Pancreas (tissue), 10 donors: ENCODE results near the gene SDK1. TPM values are rescaled to one million over a fixed set of nuclear protein-coding genes. Genes with fewer than 3 reads are reported as not detected.

Experiments used
- ATAC-seq, 4 donors: fragments of 200-7000 bp; cut with Tn5 transposase; one replicate each; pipeline versions ENCODE4 v1.8.0 to v1.9.1; 2020; ENCODE audit warnings: mild to moderate bottlenecking in 4 of 4, moderate library complexity in 4 of 4
- DNase-seq, 6 donors: peaks; one replicate each; pipeline ENCODE4 v3.0.0-alpha.2; 2020
- FAIRE-seq: peaks from 2 replicates; lab custom pipeline; 2012; peaks lifted over from hg19 to GRCh38; lab: Jason Lieb, UNC
- H3K27ac ChIP-seq, 4 donors: fragments of 200-600 bp; sonication (generic); 1 replicate in 3 of 4; 2 replicates in 1 of 4; pipeline versions ENCODE4 v1.5.0 to v1.8.0; 2020
- H3K27me3 ChIP-seq, 4 donors: fragments of 200-600 bp; one replicate each; pipeline ENCODE4 v1.8.0; 2021
- H3K36me3 ChIP-seq, 3 donors: fragments of 200-600 bp; sonication (generic) in 1 of 3; one replicate each; pipeline versions ENCODE4 v1.5.0 to v1.8.0; 2020 to 2021
- H3K4me1 ChIP-seq, 3 donors: fragments of 200-600 bp; one replicate each; pipeline ENCODE4 v1.8.0; 2021
- H3K4me3 ChIP-seq, 4 donors: fragments of 200-600 bp; sonication (generic) in 2 of 4; one replicate each; pipeline versions ENCODE4 v1.5.0 to v1.8.0; 2020 to 2021
- H3K9me3 ChIP-seq, 4 donors: fragments of 200-600 bp; one replicate each; pipeline ENCODE4 v1.8.0; 2021
- WGBS, 2 donors: extraction: QIAGEN DNeasy Blood & Tissue Kit; methylation state at CpG; one replicate each; pipeline ENCODE4 v1.1.7; 2013; 5-methylcytosine and 5-hydroxymethylcytosine counted together
- intact Hi-C, 3 donors: fragments of 100-400 bp; cut with DNase I; formaldehyde crosslinking; loops; one replicate each; pipeline versions ENCODE4 v1.11.1 to v1.14.2; 2022
- polyA plus RNA-seq, 2 donors: library from polyadenylated mRNA; stranded (reverse); fragments of 200-250 nt; gene quantifications; one replicate each; pipeline ENCODE4 v1.2.3, GENCODE V29; 2013
- total RNA-seq, 6 donors: library from RNA; stranded (reverse); fragmentation: NEBNext Ultra II Directional in 4 of 6; extraction: Animal tissue kit (Norgen Biotek cat#: 25700) in 4 of 6; gene quantifications; one replicate each; pipeline versions ENCODE4 v1.2.1 to v1.2.4, GENCODE V29; 2021 to 2023
- TF ChIP-seq, protein P1 (sequence below), 4 donors: fragments of 200-600 bp; sonication (generic) in 3 of 4; IDR thresholded peaks; one replicate each; pipeline versions ENCODE4 v1.5.0 to v1.8.0; 2021; ENCODE audit warnings: antibody characterized with exemption in 4 of 4
- donor health status: healthy with polysubstance abuse.
- donor health status: DM: no; HTN: no; CAD: no; lungs with moderate emphysema.
- donor health status: DM: no; HTN: no; CAD: no.
- donor health status: control.
- donor health status: control.
- donor health status: Bipolar disorder and iron deficiency.
- donor health status: DM: yes; HTN: yes; CAD: no.
- donor health status: DM: no; HTN: no; CAD: no.
- donor health status: DM: no; HTN: no; CAD: no.
- donor health status: DM: yes; HTN: yes; CAD: no.

SDK1 gene
- total and polyA plus RNA-seq, 8 donors = 10.8 to 30.8 (median 19.8) TPM

- ATAC-seq (no peak), DNase-seq (no peak), FAIRE-seq (no peak)
- Histone ChIP-seq H3K27ac (no peak overlapping the region), H3K4me1 (no peaks in the 10 kb centered on the region), H3K27me3 (no peaks in the 10 kb centered on the region), H3K36me3 (no peaks in the 10 kb centered on the region), H3K4me3 (no peak overlapping the region), H3K9me3 (no peaks in the 10 kb centered on the region)
- TF ChIP-seq, protein P1, sequence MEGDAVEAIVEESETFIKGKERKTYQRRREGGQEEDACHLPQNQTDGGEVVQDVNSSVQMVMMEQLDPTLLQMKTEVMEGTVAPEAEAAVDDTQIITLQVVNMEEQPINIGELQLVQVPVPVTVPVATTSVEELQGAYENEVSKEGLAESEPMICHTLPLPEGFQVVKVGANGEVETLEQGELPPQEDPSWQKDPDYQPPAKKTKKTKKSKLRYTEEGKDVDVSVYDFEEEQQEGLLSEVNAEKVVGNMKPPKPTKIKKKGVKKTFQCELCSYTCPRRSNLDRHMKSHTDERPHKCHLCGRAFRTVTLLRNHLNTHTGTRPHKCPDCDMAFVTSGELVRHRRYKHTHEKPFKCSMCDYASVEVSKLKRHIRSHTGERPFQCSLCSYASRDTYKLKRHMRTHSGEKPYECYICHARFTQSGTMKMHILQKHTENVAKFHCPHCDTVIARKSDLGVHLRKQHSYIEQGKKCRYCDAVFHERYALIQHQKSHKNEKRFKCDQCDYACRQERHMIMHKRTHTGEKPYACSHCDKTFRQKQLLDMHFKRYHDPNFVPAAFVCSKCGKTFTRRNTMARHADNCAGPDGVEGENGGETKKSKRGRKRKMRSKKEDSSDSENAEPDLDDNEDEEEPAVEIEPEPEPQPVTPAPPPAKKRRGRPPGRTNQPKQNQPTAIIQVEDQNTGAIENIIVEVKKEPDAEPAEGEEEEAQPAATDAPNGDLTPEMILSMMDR (IDR thresholded peaks at IDR 0.05) = no peak
- WGBS, 2 donors = 57 to 58% methylated on average over 9 of the region's 9 CpGs
- intact Hi-C loops = no loop called here
Measured at GRCh38 chr7:3264693-3265339, 36.2 kb upstream of the SDK1 start.

DNA sequence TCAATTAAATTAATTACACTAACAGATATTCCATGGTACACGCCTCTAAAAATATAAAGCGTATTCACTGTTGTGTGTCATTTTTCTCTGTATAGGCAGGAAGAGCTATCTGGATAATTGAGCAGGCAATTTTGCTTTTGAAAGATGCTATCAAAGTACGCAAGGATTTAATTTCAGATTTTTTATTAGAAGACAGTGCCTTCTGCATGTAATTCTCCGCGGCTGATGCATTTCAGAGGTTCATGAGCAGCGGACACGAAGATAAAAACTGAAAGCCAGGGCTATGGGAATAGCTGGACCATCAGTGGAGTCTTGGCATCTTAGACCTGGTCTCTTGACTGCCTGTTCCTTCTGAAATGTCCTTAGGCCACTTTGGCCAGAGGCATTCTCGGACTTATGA lies 35.7 kb upstream of the SDK1 start:
- Histone ChIP-seq H3K4me3 (no peak overlapping the region), H3K4me1 (no peaks in the 10 kb centered on the region), H3K9me3 (no peaks in the 10 kb centered on the region), H3K27ac (no peak overlapping the region), H3K27me3 (no peaks in the 10 kb centered on the region), H3K36me3 (no peaks in the 10 kb centered on the region)
- TF ChIP-seq, protein P1 (IDR thresholded peaks at IDR 0.05) = no peak
- no peak for DNase-seq
- no peak for ATAC-seq
- FAIRE-seq = no peak
- WGBS, 2 donors = 94% methylated on average over 8 of the region's 8 CpGs
- intact Hi-C loops = no loop called here

DNA sequence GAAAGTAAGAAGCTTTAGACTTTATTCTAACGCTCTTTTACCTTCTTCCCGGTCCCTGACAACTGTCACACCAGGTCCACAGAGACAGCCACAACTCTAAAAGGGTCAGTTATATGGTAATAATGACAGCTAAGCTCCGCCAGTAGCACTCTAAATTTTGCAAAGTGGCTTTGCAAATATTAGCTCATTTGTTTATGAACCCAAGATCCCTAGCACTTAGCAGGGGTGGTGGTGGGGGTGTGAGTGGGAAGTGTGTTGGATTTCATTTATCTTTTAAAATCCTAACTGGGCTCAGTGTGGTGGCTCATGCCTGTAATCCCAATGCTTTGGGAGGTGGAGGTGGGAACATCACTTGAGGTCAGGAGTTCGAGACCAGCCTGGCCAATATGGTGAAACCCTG lies 34.8 kb upstream of the SDK1 start:
- Histone ChIP-seq H3K4me3 (no peak overlapping the region), H3K9me3 (no peaks in the 10 kb centered on the region), H3K36me3 (no peaks in the 10 kb centered on the region), H3K27ac (no peak overlapping the region), H3K27me3 (no peaks in the 10 kb centered on the region), H3K4me1 (no peaks in the 10 kb centered on the region)
- intact Hi-C loops = no loop called here
- WGBS, 2 donors = 87% methylated on average over 4 of the region's 4 CpGs
- TF ChIP-seq, protein P1 (IDR thresholded peaks at IDR 0.05) = no peak
- DNase-seq (no peak), FAIRE-seq (no peak), ATAC-seq (peak in 2 of 4 donors; percentile 51 to 70)

DNA sequence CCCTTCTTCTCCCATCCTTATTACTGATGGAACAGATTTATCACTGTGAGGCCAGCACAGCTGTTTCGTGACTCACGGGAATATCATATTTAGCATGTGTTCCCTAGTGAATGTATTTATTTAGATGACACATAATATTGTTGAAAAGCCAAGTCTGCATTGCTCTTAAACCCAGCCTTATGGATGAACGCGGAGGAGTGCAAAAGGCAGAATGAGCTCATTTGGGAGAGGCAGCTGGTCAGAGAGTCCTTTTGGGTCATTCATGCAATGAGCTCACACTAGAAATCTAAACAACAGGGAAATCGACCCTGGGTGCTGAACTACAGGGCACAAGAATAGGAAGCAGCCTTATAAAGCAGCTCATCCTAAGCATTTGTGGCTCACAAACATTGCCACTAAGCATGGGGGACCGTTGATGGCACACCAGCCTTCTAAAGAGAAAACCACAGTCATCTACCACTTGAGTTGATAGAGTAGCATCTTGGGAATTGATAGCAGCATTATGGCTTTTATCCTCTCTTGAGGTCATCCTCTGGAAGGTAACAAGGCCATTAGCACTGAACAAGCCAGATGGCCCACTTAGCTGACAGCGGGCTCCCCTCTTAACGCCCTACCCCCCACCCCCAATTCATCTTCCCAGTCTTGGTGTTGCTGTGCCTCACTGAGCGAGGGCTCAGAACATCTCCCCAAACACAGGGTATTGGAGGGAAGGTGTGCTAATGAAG lies 32.9 kb upstream of the SDK1 start:
- Histone ChIP-seq H3K9me3 (no peaks in the 10 kb centered on the region), H3K36me3 (no peaks in the 10 kb centered on the region), H3K27me3 (no peaks in the 10 kb centered on the region), H3K4me1 (peaks cover 0 to 5% (median 0%) of the 10 kb centered on the region in 3 donors), H3K27ac (no peak overlapping the region), H3K4me3 (no peak overlapping the region)
- intact Hi-C loops = no loop called here
- WGBS, 2 donors = 61 to 74% methylated on average over 9 of the region's 9 CpGs
- FAIRE-seq (no peak), ATAC-seq (peak in 3 of 4 donors; percentile 12 to 62 (median 40)), DNase-seq (no peak)
- TF ChIP-seq, protein P1 (IDR thresholded peaks at IDR 0.05) = no peak

DNA sequence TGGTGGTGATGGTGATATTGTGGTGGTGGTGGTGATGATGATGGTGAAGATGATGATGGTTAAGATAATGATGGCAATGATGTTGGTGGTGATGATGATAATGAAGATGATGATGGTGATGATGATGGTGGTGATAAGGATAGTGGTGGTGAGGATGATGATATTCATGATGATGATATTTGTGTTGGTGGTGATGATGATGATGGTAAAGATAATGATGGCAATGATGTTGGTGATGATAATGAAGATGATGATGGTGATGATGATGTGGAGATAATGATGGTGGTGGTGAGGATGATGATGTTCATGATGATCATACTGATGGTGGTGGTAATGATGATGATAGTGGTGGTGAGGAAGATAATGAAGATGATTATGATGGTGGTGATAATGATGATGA lies 30.7 kb upstream of the SDK1 start:
- Histone ChIP-seq H3K4me1 (peaks cover 0 to 5% (median 0%) of the 10 kb centered on the region in 3 donors), H3K4me3 (no peak overlapping the region), H3K27ac (no peak overlapping the region), H3K36me3 (no peaks in the 10 kb centered on the region), H3K9me3 (no peaks in the 10 kb centered on the region), H3K27me3 (no peaks in the 10 kb centered on the region)
- intact Hi-C loops = no loop called here
- FAIRE-seq = no peak
- no peak for ATAC-seq
- no peak for DNase-seq
- TF ChIP-seq, protein P1 (IDR thresholded peaks at IDR 0.05) = no peak
